Measurements from ENCODE around the gene NADK.
A peak's percentile ranks its signal among the peaks of the same experiment; 100 is the strongest.
"Not testable (repeated sequence)": the region's sequence is repeated elsewhere in the genome, so short reads cannot be mapped to it uniquely, and the experiment has no call there.

The NADK gene

GRCh38 chr1:1745651-1746565, 32.4 kb downstream of the NADK start:
- DNase-seq = not testable (repeated sequence)

- not testable (repeated sequence) for DNase-seq
Observed at GRCh38 chr1:1742529-1742928, 35.7 kb downstream of the NADK start.

GRCh38 chr1:1741013-1741412, 37.3 kb downstream of the NADK start:
- not testable (repeated sequence) for DNase-seq

GRCh38 chr1:1738799-1739337, 39.4 kb downstream of the NADK start:
- DNase-seq = not testable (repeated sequence)

GRCh38 chr1:1737675-1738590, 40.3 kb downstream of the NADK start:
- DNase-seq = not testable (repeated sequence)

GRCh38 chr1:1732381-1732780, 45.9 kb downstream of the NADK start:
- no peak for DNase-seq

- no peak for DNase-seq
Observed at GRCh38 chr1:1730870-1731269, 47.4 kb downstream of the NADK start.

GRCh38 chr1:1730230-1730629, 48.0 kb downstream of the NADK start:
- not testable (repeated sequence) for DNase-seq

GRCh38 chr1:1729116-1729816, 49.0 kb downstream of the NADK start:
- not testable (repeated sequence) for DNase-seq

- DNase-seq = not testable (repeated sequence)
Observed at GRCh38 chr1:1728308-1729005, 49.8 kb downstream of the NADK start.

GRCh38 chr1:1727131-1727651, 51.1 kb downstream of the NADK start:
- not testable (repeated sequence) for DNase-seq

- DNase-seq = not testable (repeated sequence)
Observed at GRCh38 chr1:1726088-1726487, 52.2 kb downstream of the NADK start.

GRCh38 chr1:1724035-1724864, 54.0 kb downstream of the NADK start, which contains the start of gene CDK11A:
Gene CDK11A, minus strand, starts transcription at chr1:1724357. Its CDS starts 1,539 bp downstream, at chr1:1722818.
- peak; percentile 99 for DNase-seq

- no peak for DNase-seq
Observed at GRCh38 chr1:1721201-1721600, 57.1 kb downstream of the NADK start.

GRCh38 chr1:1715109-1715883, 63.0 kb downstream of the NADK start:
- not testable (repeated sequence) for DNase-seq

- DNase-seq = not testable (repeated sequence)
Observed at GRCh38 chr1:1707897-1708296, 70.4 kb downstream of the NADK start.

GRCh38 chr1:1707241-1707640, 71.0 kb downstream of the NADK start:
- DNase-seq = not testable (repeated sequence)

- not testable (repeated sequence) for DNase-seq
Observed at GRCh38 chr1:1705623-1706022, 72.6 kb downstream of the NADK start.

- peak; percentile 9 for DNase-seq
Observed at GRCh38 chr1:1704284-1704957, 73.8 kb downstream of the NADK start.

Measured in femur (tissue), 1 donor.